Measurements from ENCODE around the gene SCAMP5.

- TF ChIP-seq, protein P1, sequence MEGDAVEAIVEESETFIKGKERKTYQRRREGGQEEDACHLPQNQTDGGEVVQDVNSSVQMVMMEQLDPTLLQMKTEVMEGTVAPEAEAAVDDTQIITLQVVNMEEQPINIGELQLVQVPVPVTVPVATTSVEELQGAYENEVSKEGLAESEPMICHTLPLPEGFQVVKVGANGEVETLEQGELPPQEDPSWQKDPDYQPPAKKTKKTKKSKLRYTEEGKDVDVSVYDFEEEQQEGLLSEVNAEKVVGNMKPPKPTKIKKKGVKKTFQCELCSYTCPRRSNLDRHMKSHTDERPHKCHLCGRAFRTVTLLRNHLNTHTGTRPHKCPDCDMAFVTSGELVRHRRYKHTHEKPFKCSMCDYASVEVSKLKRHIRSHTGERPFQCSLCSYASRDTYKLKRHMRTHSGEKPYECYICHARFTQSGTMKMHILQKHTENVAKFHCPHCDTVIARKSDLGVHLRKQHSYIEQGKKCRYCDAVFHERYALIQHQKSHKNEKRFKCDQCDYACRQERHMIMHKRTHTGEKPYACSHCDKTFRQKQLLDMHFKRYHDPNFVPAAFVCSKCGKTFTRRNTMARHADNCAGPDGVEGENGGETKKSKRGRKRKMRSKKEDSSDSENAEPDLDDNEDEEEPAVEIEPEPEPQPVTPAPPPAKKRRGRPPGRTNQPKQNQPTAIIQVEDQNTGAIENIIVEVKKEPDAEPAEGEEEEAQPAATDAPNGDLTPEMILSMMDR (conservative IDR thresholded peaks at IDR 0.05): no peak
- TF ChIP-seq EZH2 (IDR thresholded peaks at IDR 0.05; ENCODE audit: low read depth): no peak
Measured at GRCh38 chr15:75065851-75066509, 70.6 kb downstream of the SCAMP5 start.
